Suprapubic skin (tissue), 4 donors: ENCODE results near the gene CANT1.

ENCODE experiments used
- EP300 ChIP-seq: sonication (generic); formaldehyde crosslinking; IDR thresholded peaks from one replicate; pipeline ENCODE4 v1.6.1; 2017; ENCODE audit warnings: antibody characterized with exemption
- POLR2A ChIP-seq, 2 donors: fragments of 450-650 bp; IDR thresholded peaks; one replicate each; pipeline ENCODE4 v1.6.1; 2017; ENCODE audit warnings: antibody characterized with exemption in 2 of 2, mild to moderate bottlenecking in 2 of 2, moderate library complexity in 2 of 2
- POLR2AphosphoS5 ChIP-seq, 3 donors: sonication (generic); formaldehyde crosslinking; IDR thresholded peaks; one replicate each; pipeline ENCODE4 v1.6.1; 2017; ENCODE audit warnings: antibody characterized with exemption in 3 of 3
- TF ChIP-seq, protein P1 (sequence below), 2 donors: fragments of 200-600 bp in 1 of 2; fragments of 450-650 bp in 1 of 2; sonication (generic) in 1 of 2; IDR thresholded peaks; one replicate each; pipeline ENCODE4 v1.5.1; 2016 to 2019; ENCODE audit warnings: antibody characterized with exemption in 2 of 2, mild to moderate bottlenecking in 1 of 2, moderate library complexity in 1 of 2

DNA sequence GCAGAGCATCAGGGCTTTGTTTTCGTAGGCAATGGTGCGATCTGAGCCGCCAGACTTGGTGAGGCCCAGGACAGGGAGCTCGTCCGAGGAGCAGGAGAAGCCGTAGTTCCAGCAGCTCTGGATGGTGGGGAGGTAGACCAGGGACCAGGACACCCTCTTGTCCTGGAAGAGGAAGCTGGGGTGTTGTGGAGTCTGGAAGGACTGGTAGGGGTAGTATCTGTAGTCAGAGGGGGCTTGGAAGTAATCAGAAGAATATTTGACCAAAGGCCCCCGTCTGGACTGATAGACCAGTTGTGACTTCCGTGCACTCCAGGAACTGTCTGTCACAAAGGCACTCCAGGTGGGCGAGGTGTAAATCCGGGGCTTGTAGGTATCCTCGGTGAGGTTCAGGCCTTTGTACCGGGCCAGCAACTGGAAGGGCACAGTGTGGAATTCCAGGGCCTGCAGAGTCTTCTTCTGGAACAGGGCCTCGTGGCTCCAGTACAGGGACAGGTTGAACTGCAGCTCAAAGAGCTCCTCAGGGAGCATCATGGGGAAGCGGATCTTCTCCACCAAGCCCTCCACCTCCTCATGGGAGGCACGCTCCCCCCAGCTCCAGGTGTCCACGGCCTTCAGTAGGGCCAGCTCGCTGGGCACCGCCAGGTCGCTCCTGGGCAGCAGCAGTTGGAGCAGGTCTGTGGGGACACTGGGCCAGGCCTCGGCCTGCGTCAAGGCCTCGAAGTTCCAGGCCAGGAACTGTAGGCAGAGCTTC, 37.6 kb downstream of the CANT1 start:
- TF ChIP-seq POLR2A (IDR thresholded peaks at IDR 0.05) (no peak), POLR2AphosphoS5 (IDR thresholded peaks at IDR 0.05) (no peak), EP300 (no peak)
- TF ChIP-seq, protein P1, sequence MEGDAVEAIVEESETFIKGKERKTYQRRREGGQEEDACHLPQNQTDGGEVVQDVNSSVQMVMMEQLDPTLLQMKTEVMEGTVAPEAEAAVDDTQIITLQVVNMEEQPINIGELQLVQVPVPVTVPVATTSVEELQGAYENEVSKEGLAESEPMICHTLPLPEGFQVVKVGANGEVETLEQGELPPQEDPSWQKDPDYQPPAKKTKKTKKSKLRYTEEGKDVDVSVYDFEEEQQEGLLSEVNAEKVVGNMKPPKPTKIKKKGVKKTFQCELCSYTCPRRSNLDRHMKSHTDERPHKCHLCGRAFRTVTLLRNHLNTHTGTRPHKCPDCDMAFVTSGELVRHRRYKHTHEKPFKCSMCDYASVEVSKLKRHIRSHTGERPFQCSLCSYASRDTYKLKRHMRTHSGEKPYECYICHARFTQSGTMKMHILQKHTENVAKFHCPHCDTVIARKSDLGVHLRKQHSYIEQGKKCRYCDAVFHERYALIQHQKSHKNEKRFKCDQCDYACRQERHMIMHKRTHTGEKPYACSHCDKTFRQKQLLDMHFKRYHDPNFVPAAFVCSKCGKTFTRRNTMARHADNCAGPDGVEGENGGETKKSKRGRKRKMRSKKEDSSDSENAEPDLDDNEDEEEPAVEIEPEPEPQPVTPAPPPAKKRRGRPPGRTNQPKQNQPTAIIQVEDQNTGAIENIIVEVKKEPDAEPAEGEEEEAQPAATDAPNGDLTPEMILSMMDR (IDR thresholded peaks at IDR 0.05) = no peak
